ENCODE measurements around the gene TRIM59. TPM values are rescaled to one million over a fixed set of nuclear protein-coding genes. Genes with fewer than 3 reads are reported as not detected.
A peak's percentile ranks its signal among the peaks of the same experiment; 100 is the strongest.

Gene TRIM59
- total RNA-seq, 1 experiment from 2014 or later: 20.8 TPM

- no peaks in the 10 kb centered on the region for H3K9me3 Mint-ChIP-seq (ENCODE audit: low read depth, unreplicated experiment)
- no peaks in the 10 kb centered on the region for H3K27me3 Mint-ChIP-seq (ENCODE audit: unreplicated experiment)
- intact Hi-C loops (cut with micrococcal nuclease; ENCODE audit: unreplicated experiment): no loop called here
- H3K27ac Mint-ChIP-seq (ENCODE audit: unreplicated experiment): no peak overlapping the region
- CTCF ChIA-PET: interaction anchor here (0.9 kb wide), 1 partner anchor 12 kb away, joined by 4 read pairs; the partner anchor contains the start of gene TRIM59
- TF ChIP-seq CTCF (IDR thresholded peaks at IDR 0.05; ENCODE audit: unreplicated experiment): no peak
- no peak overlapping the region for H3K4me3 Mint-ChIP-seq (ENCODE audit: low read depth, unreplicated experiment)
- H3K4me1 Mint-ChIP-seq (ENCODE audit: low read depth, unreplicated experiment): no peaks in the 10 kb centered on the region
- BruUV-seq (replicated peaks): TSS peak; percentile 20
- no peak for DNase-seq
- peaks cover 71% of the 10 kb centered on the region for H3K36me3 Mint-ChIP-seq (ENCODE audit: insufficient read depth, unreplicated experiment)
Observed at GRCh38 chr3:160437083-160437455, 12.5 kb downstream of the TRIM59 start.

GRCh38 chr3:160435747-160436146, 13.8 kb downstream of the TRIM59 start:
- H3K36me3 Mint-ChIP-seq (ENCODE audit: insufficient read depth, unreplicated experiment): peaks cover 75% of the 10 kb centered on the region
- CTCF ChIA-PET: no interaction called here

DNA sequence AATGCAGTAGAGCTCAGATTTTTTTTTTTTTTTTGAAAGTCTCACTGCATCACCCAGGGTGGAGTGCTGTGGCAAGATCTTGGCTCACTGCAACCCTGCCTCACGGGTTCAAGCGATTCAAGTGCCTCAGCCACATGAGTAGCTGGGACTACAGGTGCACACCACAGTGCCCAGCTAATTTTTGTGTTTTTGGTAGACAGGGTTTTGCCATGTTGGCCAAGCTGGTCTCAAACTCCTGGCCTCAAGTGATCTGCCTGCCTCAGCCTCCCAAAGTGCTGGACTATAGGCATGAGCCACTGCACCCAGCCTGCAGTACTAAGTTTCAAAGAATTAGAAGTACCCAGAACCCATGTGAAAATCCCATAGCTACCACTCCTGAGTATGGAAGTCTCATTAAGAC, 14.5 kb downstream of the TRIM59 start:
- Mint-ChIP-seq H3K27ac (ENCODE audit: unreplicated experiment) (no peak overlapping the region), H3K4me3 (ENCODE audit: low read depth, unreplicated experiment) (no peak overlapping the region), H3K36me3 (ENCODE audit: insufficient read depth, unreplicated experiment) (peaks cover 82% of the 10 kb centered on the region), H3K4me1 (ENCODE audit: low read depth, unreplicated experiment) (no peaks in the 10 kb centered on the region), H3K27me3 (ENCODE audit: unreplicated experiment) (no peaks in the 10 kb centered on the region), H3K9me3 (ENCODE audit: low read depth, unreplicated experiment) (no peaks in the 10 kb centered on the region)
- CTCF ChIA-PET: no interaction called here
- no peak for TF ChIP-seq CTCF (IDR thresholded peaks at IDR 0.05; ENCODE audit: unreplicated experiment)
- intact Hi-C loops (cut with micrococcal nuclease; ENCODE audit: unreplicated experiment): no loop called here
- no TSS peak for BruUV-seq (replicated peaks)
- DNase-seq: no peak

More at GRCh38 chr3:160435747-160436146, 13.8 kb downstream of the TRIM59 start:
- H3K27ac Mint-ChIP-seq (ENCODE audit: unreplicated experiment): peak overlapping the region; percentile 7
- TF ChIP-seq CTCF (IDR thresholded peaks at IDR 0.05; ENCODE audit: unreplicated experiment): no peak
- H3K27me3 Mint-ChIP-seq (ENCODE audit: unreplicated experiment): no peaks in the 10 kb centered on the region
- no peaks in the 10 kb centered on the region for H3K4me1 Mint-ChIP-seq (ENCODE audit: low read depth, unreplicated experiment)
- DNase-seq: no peak
- no TSS peak for BruUV-seq (replicated peaks)
- no peaks in the 10 kb centered on the region for H3K9me3 Mint-ChIP-seq (ENCODE audit: low read depth, unreplicated experiment)
- intact Hi-C loops (cut with micrococcal nuclease; ENCODE audit: unreplicated experiment): no loop called here
- no peak overlapping the region for H3K4me3 Mint-ChIP-seq (ENCODE audit: low read depth, unreplicated experiment)

DNA sequence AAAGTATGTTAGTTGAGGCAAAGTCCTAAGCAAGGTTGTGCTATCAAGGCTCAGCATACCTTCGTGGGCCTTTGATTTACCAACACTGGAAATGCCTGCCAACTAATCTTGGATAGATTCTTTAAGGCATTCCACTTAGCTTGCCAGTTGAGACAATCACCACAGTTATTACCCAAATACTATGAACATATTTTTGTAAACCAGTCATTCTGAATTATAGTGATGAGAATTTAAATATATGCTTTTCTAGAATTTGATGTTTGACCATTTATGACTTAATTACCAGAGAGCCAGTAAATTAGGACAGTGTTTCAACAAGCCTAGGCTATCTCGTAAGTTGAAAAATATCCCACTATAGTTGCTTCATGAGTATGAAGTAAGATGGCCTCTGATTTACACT, 15.5 kb downstream of the TRIM59 start:
- intact Hi-C loops (cut with micrococcal nuclease; ENCODE audit: unreplicated experiment): no loop called here
- no peak for TF ChIP-seq CTCF (IDR thresholded peaks at IDR 0.05; ENCODE audit: unreplicated experiment)
- peaks cover 87% of the 10 kb centered on the region for H3K36me3 Mint-ChIP-seq (ENCODE audit: insufficient read depth, unreplicated experiment)
- H3K4me3 Mint-ChIP-seq (ENCODE audit: low read depth, unreplicated experiment): no peak overlapping the region
- H3K9me3 Mint-ChIP-seq (ENCODE audit: low read depth, unreplicated experiment): no peaks in the 10 kb centered on the region
- no peak for DNase-seq
- no peak overlapping the region for H3K27ac Mint-ChIP-seq (ENCODE audit: unreplicated experiment)
- no peaks in the 10 kb centered on the region for H3K4me1 Mint-ChIP-seq (ENCODE audit: low read depth, unreplicated experiment)
- H3K27me3 Mint-ChIP-seq (ENCODE audit: unreplicated experiment): no peaks in the 10 kb centered on the region
- BruUV-seq (replicated peaks): no TSS peak
- CTCF ChIA-PET: no interaction called here

All from Calu3 (cell line).